GM12872 (cell line): ENCODE results near the gene CATSPER1.

Experiments
- CTCF ChIP-seq: IDR thresholded peaks from 3 replicates; pipeline ENCODE4 v1.5.1; 2011; ENCODE audit warnings: low read depth, mild to moderate bottlenecking, low read length, moderate library complexity; ENCODE audit not compliant: insufficient read depth

CATSPER1 gene

GRCh38 chr11:66015936-66016792 lies 10.1 kb downstream of the CATSPER1 start:
- no peak for TF ChIP-seq CTCF

DNA sequence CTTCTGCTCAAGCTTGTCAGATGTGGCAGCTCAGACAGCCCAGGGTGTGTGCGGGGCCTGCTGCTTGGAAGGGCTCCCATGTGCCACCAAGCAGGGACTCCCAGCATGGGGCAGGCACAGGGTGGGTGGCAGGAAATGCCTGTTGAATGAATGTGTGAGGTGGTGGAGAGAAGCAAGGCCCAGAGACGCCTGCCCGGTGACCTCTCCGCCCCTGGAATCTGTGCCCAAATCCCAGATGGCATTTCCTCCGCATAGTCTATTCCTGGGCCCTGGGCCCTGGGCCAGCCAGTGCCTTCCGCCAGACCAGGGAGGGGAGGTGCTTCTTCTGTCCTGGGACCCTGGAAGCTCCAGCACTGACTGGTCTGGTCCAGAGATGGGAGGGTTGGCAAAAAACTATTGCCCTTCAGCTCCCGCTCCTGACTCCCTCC lies 10.8 kb downstream of the CATSPER1 start:
- TF ChIP-seq CTCF: no peak

DNA sequence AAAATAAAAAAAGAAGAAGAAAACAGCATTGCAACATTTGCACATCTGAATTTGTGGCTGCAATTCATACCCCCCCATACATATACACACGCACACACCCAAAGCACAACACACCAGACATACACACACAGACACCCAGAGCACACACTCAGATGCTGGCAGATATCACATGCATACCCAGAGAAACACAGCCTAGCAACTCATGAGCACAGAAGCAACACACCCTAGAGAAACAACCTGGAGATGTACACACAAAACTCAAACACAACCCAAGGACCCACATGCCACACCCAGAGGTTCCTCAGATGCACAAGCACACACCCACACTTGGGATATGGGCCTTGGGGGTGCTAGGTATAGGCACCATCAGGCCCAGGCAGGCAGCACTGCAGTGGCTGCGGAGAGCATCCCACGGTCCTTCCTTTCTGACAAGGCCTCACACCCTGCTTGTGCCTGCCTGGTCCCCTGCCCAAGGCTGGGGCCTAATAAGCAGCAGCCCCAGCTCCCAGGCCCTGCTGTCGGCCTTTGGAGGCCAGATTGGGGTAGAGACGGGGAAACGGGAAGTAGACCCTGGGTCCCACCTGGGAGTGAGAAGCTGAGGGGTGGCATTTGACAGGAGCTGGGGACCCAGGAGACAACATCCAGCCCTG lies 11.3 kb downstream of the CATSPER1 start:
- TF ChIP-seq CTCF: no peak

DNA sequence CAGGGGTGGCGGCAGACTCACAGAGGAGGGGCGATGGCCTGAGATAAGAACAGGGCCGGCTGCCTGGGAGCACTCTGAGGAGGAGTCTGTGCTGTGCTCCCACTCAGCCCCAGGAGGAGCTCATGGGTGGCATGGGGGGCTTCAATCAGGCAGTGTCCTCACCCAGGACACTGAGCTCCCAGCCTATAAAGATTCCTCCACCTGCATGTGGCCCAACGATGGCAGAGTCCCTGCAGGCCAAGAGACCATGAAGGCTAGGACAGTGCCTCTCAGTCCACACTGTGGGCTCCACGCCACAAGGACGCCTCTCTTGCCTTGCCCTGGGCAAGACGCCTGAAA lies 12.5 kb downstream of the CATSPER1 start:
- no peak for TF ChIP-seq CTCF

GRCh38 chr11:66012946-66013761 lies 13.1 kb downstream of the CATSPER1 start:
- TF ChIP-seq CTCF: no peak

DNA sequence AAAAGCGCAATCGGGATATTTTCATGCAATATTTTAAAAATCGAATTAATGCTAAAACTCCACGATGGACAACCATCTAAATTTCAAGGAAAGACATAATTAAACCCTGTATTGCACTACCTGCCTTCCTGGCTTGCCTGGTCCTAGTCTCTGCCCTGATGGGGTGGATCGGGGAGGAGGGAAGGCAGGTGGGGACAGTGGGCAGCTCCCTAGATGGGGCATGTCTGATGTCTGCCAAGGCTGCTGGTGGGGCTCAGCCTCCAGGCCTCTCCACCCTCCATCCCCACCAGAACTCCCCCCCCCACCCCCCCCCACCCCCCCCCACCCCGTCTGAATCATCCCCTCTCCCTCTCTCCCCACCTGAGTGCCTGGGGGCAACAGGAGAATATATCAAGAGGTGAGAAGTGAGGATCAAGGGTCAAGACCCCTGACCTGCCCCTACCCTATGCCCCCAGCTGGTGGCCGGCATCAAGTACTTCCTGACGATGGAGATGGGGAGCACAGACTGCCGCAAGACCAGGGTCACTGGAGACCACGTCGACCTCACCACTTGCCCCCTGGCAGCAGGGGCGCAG lies 13.8 kb downstream of the CATSPER1 start:
- TF ChIP-seq CTCF: no peak
